Measurements from ENCODE around the gene REM2. TPM values are rescaled to one million over a fixed set of nuclear protein-coding genes. Genes with fewer than 3 reads are reported as not detected.

REM2 gene
- total RNA-seq: 0.12 TPM in 1 of 2 replicates, not detected in the other

DNA sequence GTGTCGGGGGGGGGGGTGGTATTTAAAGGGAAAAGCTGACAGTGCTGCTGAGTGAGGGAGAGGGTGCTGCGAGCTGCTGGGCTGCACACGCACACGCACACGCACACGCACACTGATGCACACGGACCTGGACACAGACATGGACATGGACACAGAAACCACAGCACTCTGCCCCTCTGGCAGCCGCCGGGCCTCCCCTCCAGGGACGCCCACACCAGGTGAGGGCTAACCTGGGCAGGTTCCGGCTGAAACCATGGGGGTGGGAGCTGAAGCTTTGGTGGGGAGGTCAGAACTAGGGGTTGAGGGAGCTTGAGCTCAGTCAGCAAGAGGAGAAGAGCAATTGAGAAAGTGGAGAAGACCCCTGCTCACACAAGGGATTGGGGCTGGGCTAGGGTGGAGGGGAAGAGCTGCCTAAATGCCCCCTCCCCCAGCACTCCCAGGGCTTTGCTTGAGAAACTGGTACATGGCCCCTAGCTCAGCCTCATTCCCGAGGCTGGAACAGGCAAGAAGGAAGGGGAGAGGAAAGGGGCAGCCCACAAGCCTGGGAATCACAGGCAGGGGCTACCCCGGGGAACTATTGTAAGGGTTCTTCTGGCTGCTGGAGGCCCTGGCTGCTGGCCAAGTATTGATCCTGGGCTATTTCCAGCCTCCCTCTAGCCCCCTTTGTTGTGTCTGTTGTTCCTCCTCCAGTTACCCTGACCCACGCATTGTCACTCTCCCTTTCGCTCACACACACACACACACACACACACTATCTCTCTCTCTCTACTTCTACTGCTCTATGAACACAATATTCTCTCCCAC, at the start of gene REM2:
TSS of gene REM2 (plus strand) at position 50 of the 804 bp plus-strand sequence. CDS start at position 116, 66 bp downstream.

DNA sequence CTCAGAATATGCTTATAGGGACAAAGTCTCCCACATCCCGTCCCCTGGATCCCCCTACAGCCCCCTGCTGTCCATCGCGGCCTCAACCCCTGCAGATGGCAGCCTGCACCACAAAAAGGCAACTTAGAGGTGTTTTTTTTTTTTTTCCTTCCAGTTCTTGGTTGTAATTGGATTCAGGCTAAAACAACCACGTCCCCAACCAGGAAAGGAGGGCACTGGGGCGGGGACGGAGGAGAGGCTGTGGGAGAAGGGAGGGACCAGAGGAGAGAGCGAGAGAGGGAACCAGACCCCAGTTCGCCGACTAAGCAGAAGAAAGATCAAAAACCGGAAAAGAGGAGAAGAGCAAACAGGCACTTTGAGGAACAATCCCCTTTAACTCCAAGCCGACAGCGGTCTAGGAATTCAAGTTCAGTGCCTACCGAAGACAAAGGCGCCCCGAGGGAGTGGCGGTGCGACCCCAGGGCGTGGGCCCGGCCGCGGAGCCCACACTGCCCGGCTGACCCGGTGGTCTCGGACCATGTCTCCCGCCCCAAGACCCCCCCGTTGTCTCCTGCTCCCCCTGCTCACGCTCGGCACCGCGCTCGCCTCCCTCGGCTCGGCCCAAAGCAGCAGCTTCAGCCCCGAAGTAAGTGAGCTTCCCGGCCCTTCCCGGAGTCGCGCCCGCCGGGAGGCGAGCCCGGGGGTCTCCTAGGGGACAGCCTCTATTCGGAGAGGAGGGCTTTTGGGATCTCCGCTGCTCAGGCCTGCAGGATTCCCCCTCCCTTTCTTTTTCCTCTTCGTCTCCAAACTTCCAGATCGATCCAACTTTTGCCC, 46.5 kb upstream of the REM2 start, which contains the start of gene MMP14:
TSS of gene MMP14 (plus strand) at position 285 of the 813 bp plus-strand sequence. CDS start at position 518, 233 bp downstream.

GRCh38 chr14:22871224-22872032, 11.6 kb upstream of the REM2 start, which contains the start of gene LRP10:
LRP10 (plus strand) TSS chr14:22871740; CDS start chr14:22872304, 564 bp downstream.

GRCh38 chr14:22918804-22919600, 36.0 kb downstream of the REM2 start, which contains the start of gene RBM23:
RBM23 (minus strand) TSS chr14:22919149.

DNA sequence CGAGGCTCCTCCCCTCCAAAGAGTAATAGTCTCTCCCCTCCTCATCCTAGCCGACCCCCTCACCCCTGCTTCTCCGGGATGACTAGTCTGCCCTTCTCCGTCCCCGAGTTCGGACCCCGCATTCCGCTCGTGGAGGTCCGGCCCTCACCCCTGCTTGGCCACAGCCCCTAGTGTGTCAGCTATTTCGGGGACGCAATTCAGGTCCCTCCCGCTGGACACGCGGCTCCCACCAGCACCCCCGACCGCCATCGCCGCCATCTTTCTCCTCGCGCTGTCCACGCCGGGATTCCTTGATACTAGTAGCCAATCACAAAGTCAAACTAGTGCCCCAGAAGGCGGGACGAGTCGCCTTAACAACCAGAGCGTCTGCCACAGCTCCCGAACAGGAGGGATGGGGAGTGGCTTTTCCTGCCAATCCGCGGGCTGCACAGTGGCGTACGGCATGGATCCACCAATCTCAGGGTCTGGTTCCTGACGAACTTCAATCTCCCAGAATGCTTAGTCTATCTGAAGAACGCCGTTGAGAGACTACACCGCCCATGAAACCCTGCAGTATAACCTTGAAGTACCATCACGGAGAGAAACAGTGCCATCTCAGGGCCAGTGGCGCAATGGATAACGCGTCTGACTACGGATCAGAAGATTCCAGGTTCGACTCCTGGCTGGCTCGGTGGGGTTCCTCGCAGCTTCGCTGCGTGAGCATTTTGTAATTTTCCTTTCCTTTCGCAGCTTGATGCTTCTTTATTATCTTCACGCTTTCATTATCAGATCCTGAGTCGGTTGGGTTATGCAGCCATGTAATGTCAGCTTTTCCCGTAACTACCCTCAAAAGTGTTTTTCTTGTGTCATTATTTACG, 46.3 kb downstream of the REM2 start, which contains the start of gene PRMT5:
TSS of gene PRMT5 (minus strand) at position 273 of the 857 bp plus-strand sequence. CDS start at position 258, 15 bp downstream.

Small RNAs within 50 kb of the gene (small RNA-seq; reads per million reads assigned to genes)
- not detected for gene RF00019

Other genes starting within 250 kb of the REM2 start
- gene OR6J1, start 238.9 kb upstream of the REM2 start, total RNA-seq: not detected in 2 replicates
- 52.1 and 56.8 TPM in 2 replicates for gene OXA1L, start 116.5 kb upstream of the REM2 start, total RNA-seq
- gene SLC7A7, start 67.8 kb upstream of the REM2 start, total RNA-seq: 6.7 and 10.2 TPM in 2 replicates
- 19.7 and 22.7 TPM in 2 replicates for gene MRPL52, start 53.3 kb upstream of the REM2 start, total RNA-seq
- gene MMP14, start 46.6 kb upstream of the REM2 start, total RNA-seq: 612 and 680 TPM in 2 replicates
- gene LRP10, start 11.5 kb upstream of the REM2 start, total RNA-seq: 152 and 182 TPM in 2 replicates
- 73.2 and 156 TPM in 2 replicates for gene RBM23, start 35.9 kb downstream of the REM2 start, total RNA-seq
- 39.7 and 50.0 TPM in 2 replicates for gene PRMT5, start 46.2 kb downstream of the REM2 start, total RNA-seq
- 36.3 and 37.3 TPM in 2 replicates for gene HAUS4, start 73.9 kb downstream of the REM2 start, total RNA-seq
- gene AJUBA, start 99.3 kb downstream of the REM2 start, total RNA-seq: 93.6 and 109 TPM in 2 replicates
- 13.1 and 15.7 TPM in 2 replicates for gene C14orf93, start 126.9 kb downstream of the REM2 start, total RNA-seq
- gene PSMB5, start 151.7 kb downstream of the REM2 start, total RNA-seq: 114 and 115 TPM in 2 replicates
- not detected in 2 replicates for gene PSMB11, start 159.0 kb downstream of the REM2 start, total RNA-seq
- gene CDH24, start 174.3 kb downstream of the REM2 start, total RNA-seq: 2.7 and 3.6 TPM in 2 replicates
- gene ACIN1, start 211.9 kb downstream of the REM2 start, total RNA-seq: 90.7 and 115 TPM in 2 replicates
- 38.3 and 40.7 TPM in 2 replicates for gene C14orf119, start 212.3 kb downstream of the REM2 start, total RNA-seq
- 0.12 TPM in 1 of 2 replicates, not detected in the other for gene CIROP, start 221.8 kb downstream of the REM2 start, total RNA-seq
- gene CEBPE, start 236.0 kb downstream of the REM2 start, total RNA-seq: not detected in 2 replicates

Measured in hair follicle dermal papilla cell (primary cell).